HG03095 (cell line): ENCODE data around the gene CREB3L2.
A peak's percentile ranks its signal among the peaks of the same experiment; 100 is the strongest.
"Not testable (repeated sequence)": the region's sequence is repeated elsewhere in the genome, so short reads cannot be mapped to it uniquely, and the experiment has no call there.

ENCODE experiments used
- ATAC-seq: cut with Tn5 transposase; IDR thresholded peaks from one replicate; pipeline ENCODE4 v1.9.1; 2021; ENCODE audit warnings: moderate library complexity; ENCODE audit not compliant: unreplicated experiment

The CREB3L2 gene

GRCh38 chr7:138014201-138014600 lies 12.3 kb upstream of the CREB3L2 start:
- ATAC-seq, result not testable (repeated sequence)

GRCh38 chr7:138009350-138009653 lies 7.4 kb upstream of the CREB3L2 start:
- ATAC-seq, result no peak

GRCh38 chr7:138008588-138009349 lies 6.9 kb upstream of the CREB3L2 start:
- no peak for ATAC-seq

DNA sequence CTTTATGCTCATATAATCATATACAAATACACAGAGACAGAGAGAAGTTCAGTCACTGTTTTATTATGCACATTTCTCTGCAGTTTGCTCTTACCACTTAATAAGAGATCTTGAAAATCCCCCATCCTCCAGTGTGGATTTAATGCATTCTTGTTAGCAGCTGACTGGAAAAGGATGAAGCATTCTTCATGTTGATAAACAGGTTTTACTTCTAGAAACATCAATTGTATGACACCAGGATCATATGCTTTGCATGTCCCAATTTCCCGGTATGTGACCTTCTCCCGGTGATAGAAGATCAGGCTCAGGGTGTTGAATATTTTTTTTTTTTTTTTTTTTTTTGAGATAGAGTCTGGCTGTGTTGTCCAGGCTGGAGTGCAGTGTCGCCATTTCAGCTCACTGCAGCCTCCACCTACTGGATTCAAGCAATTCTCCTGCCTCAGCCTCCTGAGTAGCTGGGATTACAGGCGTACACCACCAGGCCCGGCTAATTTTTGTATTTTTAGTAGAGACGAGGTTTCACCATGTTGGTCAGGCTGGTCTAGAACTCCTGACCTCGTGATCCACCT lies 6.2 kb upstream of the CREB3L2 start:
- ATAC-seq, result no peak

DNA sequence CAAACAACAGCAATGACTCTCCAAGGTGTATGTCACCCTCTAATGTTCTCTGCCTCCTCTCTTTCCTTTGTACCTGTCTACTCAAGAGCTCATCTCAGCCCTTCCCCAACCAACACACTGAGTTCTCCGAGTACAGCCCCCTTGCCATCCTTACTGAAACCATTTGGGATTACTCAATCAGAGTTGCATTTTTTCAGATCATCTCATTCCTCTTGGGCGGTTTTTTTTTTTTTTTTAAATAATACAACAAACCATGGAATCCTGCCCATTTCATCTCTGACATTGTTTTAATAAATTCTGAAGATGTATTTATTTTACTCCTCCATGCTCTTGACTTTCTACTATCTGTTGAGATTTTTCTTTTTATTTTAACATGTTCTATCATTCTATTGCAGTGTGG lies 4.2 kb upstream of the CREB3L2 start:
- no peak for ATAC-seq

DNA sequence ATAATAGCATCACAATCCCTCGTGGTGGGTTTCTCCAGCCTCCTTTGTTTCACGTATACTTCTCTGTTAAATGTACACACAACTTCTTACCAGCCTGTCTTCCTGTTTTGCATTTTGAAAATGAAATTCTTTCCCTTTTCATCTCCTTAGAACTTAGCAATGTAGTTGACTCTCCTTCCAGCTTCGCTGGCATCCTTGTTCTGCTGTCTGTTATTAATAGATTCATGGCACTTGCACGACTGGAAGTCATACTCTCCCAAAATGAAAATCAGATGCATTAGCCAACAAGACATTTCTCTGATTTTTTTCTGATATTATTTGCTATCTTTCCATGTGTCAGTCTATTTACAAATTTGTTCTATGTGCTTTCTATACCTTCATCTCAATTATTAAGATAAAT lies 3.0 kb upstream of the CREB3L2 start:
- no peak for ATAC-seq

DNA sequence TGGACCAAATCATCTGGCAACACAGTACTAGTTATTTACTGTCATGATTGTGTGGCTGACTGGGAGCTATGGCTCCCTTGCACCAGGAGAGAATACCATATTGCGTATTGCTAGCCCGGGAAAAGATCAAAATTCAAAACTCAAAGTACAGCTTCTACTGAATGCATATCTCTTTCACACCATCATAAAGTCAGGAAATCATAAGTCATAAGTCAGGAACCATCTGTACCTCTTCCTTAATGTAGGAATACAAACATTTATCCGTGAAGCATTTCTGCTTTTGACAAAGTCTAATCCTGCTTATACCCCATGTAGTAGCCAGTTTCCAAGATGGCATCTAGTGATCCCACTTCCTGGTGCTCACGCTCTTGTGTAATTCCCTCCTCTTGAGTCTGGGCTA lies 2.2 kb upstream of the CREB3L2 start:
- ATAC-seq, result no peak

DNA sequence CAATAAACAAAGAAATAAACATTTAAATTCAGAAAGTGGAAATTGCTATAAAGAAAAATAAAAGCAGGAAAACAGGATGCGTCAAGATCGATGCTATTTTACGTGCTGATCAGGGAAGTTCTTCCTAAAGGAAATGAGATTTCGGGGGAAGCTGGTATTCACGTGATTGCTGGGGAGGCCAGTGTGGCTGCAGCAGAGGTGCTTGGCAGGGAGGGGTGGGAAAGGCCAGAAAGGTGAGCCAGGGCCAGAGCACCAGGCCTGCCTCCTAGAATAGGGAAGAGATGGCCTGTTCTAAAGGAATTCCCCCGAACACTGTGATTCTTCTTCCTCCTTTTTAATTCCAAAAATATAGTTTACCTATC lies 923 bp upstream of the CREB3L2 start:
- no peak for ATAC-seq

DNA sequence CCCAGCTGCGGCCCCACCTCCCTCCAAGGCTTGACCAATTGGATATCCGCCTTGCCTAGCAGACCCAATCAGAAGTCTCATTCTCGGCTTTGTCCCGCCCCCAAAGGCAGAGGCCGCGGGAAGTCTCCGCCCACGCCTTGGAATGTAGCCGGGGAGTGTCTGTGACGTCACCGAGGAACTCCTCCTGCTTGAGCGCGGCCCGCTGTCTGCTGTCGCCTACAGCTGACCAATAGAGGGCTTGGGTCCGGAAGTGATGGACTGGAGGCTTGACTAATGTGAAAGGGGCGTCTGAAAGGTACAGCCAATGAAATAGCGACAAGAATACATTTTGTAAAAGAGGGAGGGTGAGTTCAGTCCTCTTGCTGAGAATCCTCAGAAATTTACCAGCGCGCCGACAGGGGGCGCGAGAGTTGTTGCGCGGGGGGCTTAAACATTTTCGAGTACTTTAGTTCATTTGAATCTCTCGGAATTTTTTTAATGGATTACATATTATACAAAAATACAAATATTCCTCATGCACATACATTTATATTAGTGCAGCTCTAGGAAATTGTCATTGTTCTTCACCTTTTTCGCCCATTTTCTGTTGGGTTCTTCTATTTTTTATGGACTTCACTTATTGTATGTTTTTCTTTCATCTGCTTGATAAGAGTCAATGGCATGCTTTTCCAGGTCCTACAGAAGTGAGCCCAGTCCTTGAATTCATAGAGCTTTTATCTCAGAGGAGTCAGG lies 376 bp upstream of the CREB3L2 start:
- peak; percentile 94 for ATAC-seq

GRCh38 chr7:138000081-138000701 lies 1.7 kb downstream of the CREB3L2 start:
- no peak for ATAC-seq

DNA sequence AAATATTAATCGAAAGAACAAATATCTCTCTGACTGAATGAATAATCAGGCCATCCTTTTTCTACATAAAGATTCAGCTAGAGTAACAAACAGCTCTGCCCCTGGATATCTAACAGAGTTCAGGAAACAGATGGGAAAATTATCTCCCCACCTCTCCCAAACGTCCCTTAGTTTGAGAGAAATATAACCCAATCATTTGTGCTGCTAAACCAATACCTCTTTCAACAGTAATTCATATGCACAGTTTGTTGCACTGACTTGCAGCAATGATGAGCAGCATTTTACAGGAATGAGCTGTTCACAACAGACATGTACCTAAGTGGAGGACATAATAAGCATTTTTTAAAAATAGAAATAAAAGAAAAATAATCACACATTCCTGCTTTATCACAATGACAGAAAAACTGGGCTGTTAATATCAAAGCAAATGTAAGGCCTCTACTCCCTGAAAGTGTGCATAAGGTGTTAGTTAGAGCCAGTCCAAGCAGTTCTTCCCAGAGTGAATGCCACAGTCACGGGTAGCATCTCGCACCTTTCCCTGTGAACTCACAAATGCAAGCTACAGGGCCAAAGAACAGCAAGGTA lies 2.3 kb downstream of the CREB3L2 start:
- ATAC-seq, result no peak

- no peak for ATAC-seq
These were observed 3.6 kb downstream of the CREB3L2 start for GRCh38 chr7:137998250-137998649.

DNA sequence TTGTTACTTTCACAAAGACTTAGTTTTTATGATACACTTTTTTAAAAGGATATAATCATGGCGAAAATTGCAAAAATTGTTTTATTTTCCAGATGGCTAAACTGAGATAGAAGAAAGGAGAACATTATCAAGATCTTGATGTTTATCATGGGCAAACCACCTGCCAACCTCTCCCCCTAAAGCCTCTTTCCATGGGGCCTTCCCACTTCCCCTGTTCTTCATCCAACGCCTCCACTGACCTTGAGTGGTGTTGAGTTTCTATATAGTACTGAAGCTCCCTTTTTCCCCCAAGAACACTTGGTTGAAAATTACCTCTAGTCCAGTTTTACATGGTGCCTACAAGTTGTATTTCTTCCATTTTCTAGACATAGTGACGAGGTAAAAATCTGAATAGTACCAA lies 5.0 kb downstream of the CREB3L2 start:
- no peak for ATAC-seq

- no peak for ATAC-seq
These were observed 5.5 kb downstream of the CREB3L2 start for GRCh38 chr7:137996386-137996851.

GRCh38 chr7:137994216-137994615 lies 7.7 kb downstream of the CREB3L2 start:
- no peak for ATAC-seq

DNA sequence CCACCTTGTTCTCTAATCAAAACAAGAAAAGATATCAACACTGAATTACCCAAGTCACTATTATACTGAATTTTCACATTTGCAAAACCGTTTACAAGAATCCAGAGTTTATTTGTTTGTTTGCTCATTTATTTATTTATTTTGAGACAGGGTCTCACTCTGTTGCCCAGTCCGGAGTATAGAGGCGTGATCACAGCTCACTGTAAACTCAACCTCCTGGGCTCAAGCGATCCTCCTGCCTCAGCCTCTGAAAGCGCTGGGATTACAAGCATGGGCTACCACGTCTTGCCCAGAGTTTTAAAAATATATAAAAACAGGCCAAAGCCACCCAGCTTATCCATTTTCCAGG lies 8.5 kb downstream of the CREB3L2 start:
- no peak for ATAC-seq

- peak; percentile 62 for ATAC-seq
These were observed 9.1 kb downstream of the CREB3L2 start for GRCh38 chr7:137992550-137993394.

- no peak for ATAC-seq
These were observed 9.8 kb downstream of the CREB3L2 start for GRCh38 chr7:137992104-137992549.

- no peak for ATAC-seq
These were observed 11.5 kb downstream of the CREB3L2 start for GRCh38 chr7:137990251-137990941.

DNA sequence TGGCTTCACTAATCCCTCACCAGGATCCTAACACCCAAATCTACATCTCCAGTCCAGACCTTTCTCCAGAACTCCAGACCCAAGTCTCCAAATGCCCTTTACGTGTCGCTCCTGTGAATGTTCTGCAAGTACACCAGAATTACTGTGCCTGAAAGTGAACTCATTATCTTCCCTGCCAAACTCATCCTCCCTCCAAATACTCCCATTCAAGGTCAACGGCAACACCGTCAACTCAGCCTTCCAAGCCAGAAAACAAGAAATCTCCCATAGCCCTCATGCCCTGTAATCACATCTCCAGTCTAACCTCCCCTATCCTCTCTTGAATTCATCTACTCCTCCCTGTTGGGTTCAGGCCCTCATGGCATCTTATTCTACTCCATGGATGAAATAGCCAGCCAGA lies 12.3 kb downstream of the CREB3L2 start:
- no peak for ATAC-seq
